SU-DHL-6 (cell line): Measurements from ENCODE around the gene LY6G5B.

ENCODE experiments used
- CTCF ChIP-seq: fragments of 200-600 bp; sonication (generic); IDR thresholded peaks from one replicate; pipeline ENCODE4 v1.5.1; 2017; ENCODE audit warnings: antibody characterized with exemption, mild to moderate bottlenecking, low read length, moderate library complexity; ENCODE audit not compliant: insufficient read depth, poor library complexity, severe bottlenecking
- EZH2phosphoT487 ChIP-seq: fragments of 200-600 bp; sonication (generic), shearing (Covaris generic); conservative IDR thresholded peaks from 2 replicates; pipeline ENCODE4 v1.6.1; 2018; ENCODE audit warnings: mild to moderate bottlenecking, antibody characterized with exemption, low read length, moderate library complexity, mixed read lengths

- no peak for TF ChIP-seq CTCF
- no peak for TF ChIP-seq EZH2phosphoT487
Observed at GRCh38 chr6:31715022-31715958, 45.5 kb downstream of the LY6G5B start, which contains the start of gene LY6G6D.
